Mucosa of descending colon (tissue), 3 donors: ENCODE measurements around the gene CAMK2B. TPM values are rescaled to one million over a fixed set of nuclear protein-coding genes. Genes with fewer than 3 reads are reported as not detected.
A peak's percentile ranks its signal among the peaks of the same experiment; 100 is the strongest.

Experiments used
- ATAC-seq: fragments of 200-7000 bp; cut with Tn5 transposase; one replicate; pipeline ENCODE4 v1.9.1; 2020; ENCODE audit warnings: mild to moderate bottlenecking, moderate library complexity
- DNase-seq, 3 donors: peaks; one replicate each; pipeline ENCODE4 v3.0.0-alpha.2; 2020
- H3K36me3 ChIP-seq: fragments of 200-600 bp; one replicate; pipeline ENCODE4 v1.8.0; 2021; ENCODE audit warnings: low read depth, mild to moderate bottlenecking
- H3K4me1 ChIP-seq: fragments of 200-600 bp; one replicate; pipeline ENCODE4 v1.8.0; 2021; ENCODE audit warnings: low read depth, mild to moderate bottlenecking
- H3K4me3 ChIP-seq: fragments of 200-600 bp; one replicate; pipeline ENCODE4 v1.8.0; 2021; ENCODE audit warnings: mild to moderate bottlenecking
- H3K9me3 ChIP-seq: fragments of 200-600 bp; one replicate; pipeline ENCODE4 v1.8.0; 2021; ENCODE audit warnings: mild to moderate bottlenecking
- intact Hi-C, 2 donors: fragments of 100-400 bp; cut with DNase I in 1 of 2; cut with micrococcal nuclease in 1 of 2; formaldehyde crosslinking; loops; one replicate each; pipeline versions ENCODE4 v1.11.0 to v1.11.1; 2022; cut with DNase I, micrococcal nuclease
- total RNA-seq, 3 donors: library from RNA; stranded (reverse); fragmentation: NEBNext Ultra II Directional in 2 of 3; extraction: Animal tissue kit (Norgen Biotek cat#: 25700) in 2 of 3; gene quantifications; one replicate each; pipeline versions ENCODE4 v1.2.1 to v1.2.4, GENCODE V29; 2021 to 2023
- TF ChIP-seq, protein P1 (sequence below): fragments of 200-600 bp; IDR thresholded peaks from one replicate; pipeline ENCODE4 v1.8.0; 2022; ENCODE audit warnings: antibody characterized with exemption, mild to moderate bottlenecking
- donor health status: DM: no; HTN: no; CAD: no; lungs with moderate emphysema.
- donor health status: DM: no; HTN: no; CAD: no.
- donor health status: DM: no; HTN: yes; CAD: no.

The CAMK2B gene
- total RNA-seq, 3 donors from 2014 or later: 0.35 to 2.2 (median 0.87) TPM

DNA sequence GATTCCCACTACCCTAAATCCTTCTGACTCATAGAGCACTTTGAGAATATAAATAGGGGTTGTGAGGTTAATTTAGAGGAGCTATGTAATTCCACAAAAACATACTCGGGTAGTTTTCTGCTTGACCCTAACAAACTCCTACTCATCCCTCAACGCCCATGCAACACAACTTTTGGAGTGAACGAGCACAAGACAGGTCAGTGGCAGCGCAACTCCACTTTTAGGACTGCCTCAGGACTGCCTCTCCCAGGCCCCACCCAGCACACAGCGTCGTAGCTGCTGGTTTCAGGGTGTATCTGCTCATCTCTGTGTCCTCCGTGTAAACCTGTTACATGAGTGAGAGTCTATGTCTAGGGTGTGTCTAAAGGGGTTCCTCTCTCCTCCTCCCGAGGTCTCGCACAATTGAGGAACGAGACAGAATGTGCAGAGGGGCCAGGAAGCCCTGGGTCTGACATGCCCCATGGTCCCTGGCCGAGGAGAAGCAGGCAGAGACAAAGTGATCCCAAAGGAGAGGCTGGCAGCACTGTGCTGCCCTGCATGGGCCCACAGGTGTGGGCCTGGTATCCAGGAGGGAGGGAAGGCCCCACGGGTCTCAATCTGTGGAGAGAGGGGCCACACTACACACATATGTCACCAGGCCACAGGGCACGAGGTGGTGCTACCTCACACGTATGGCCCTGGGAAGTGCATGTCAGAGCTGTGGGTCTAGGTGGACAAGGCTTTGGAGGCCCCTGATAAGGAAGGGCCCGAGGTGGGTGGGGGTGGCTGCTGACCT, 45.5 kb downstream of the CAMK2B start:
- H3K9me3 ChIP-seq: no peaks in the 10 kb centered on the region
- no peak overlapping the region for H3K4me3 ChIP-seq
- intact Hi-C loops: no loop called here
- ATAC-seq (no peak), DNase-seq (peak in 1 of 3 donors; percentile 4)
- H3K4me1 ChIP-seq: no peaks in the 10 kb centered on the region
- H3K36me3 ChIP-seq: no peaks in the 10 kb centered on the region
- TF ChIP-seq, protein P1, sequence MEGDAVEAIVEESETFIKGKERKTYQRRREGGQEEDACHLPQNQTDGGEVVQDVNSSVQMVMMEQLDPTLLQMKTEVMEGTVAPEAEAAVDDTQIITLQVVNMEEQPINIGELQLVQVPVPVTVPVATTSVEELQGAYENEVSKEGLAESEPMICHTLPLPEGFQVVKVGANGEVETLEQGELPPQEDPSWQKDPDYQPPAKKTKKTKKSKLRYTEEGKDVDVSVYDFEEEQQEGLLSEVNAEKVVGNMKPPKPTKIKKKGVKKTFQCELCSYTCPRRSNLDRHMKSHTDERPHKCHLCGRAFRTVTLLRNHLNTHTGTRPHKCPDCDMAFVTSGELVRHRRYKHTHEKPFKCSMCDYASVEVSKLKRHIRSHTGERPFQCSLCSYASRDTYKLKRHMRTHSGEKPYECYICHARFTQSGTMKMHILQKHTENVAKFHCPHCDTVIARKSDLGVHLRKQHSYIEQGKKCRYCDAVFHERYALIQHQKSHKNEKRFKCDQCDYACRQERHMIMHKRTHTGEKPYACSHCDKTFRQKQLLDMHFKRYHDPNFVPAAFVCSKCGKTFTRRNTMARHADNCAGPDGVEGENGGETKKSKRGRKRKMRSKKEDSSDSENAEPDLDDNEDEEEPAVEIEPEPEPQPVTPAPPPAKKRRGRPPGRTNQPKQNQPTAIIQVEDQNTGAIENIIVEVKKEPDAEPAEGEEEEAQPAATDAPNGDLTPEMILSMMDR: no peak

DNA sequence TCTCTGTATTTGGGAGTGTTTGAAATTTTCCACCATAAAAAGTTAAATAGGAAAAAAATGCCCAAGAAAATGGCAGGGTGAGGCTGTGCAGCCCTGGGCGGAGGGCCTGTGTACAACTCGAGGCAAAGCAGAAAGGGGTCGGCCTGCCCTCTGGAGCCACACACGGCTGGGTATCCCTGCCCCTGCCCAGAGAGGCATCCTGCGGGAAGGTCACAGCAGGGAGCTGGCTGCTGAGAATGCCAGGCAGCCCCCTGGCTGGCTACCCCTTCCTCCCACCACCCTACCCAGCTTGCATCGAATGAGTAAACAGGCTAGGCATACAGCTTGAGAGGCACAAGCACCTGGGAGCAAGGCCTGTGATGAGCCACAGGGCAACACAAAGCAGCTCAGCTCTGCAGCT, 46.1 kb downstream of the CAMK2B start:
- DNase-seq: peak in 2 of 3 donors; percentile 6 to 23
- no peaks in the 10 kb centered on the region for H3K4me1 ChIP-seq
- intact Hi-C loops: no loop called here
- no peak overlapping the region for H3K4me3 ChIP-seq
- H3K9me3 ChIP-seq: no peaks in the 10 kb centered on the region
- TF ChIP-seq, protein P1: no peak
- no peaks in the 10 kb centered on the region for H3K36me3 ChIP-seq
- ATAC-seq: no peak

DNA sequence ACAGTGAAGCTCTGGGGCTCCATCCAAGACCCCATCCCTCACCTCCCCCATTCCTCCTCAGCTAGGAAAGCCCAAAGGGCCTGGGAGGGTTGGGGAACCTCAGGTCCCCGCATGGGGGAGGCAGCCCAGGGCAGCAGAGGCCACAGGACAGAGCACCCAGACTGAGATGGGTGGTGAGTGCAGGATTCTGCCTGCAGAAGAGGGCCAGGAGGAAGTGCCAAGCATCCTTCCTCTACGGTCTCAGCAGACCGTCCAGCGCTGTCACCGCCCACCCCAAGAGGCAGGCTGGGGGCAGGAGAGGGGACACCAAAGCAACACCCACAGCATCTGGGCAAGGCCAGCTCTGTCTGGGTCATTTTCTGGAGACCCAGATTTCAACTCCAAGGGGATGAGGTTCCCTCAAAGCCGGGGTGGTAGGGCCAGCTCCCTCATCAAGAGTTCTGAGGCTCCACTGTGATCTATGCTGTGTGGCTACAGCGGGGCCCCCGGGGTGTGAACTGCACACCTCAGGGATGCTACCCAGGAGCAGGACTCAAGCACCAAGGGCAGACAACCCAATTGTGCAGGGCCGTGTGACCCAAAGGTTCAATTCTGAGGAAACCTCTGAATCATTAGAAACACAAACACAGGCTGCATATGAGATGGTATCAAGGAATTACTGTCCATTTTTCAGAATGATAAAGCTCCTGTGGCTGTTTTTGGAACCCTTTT, 46.8 kb downstream of the CAMK2B start:
- TF ChIP-seq, protein P1: no peak
- Histone ChIP-seq H3K4me3 (no peak overlapping the region), H3K36me3 (no peaks in the 10 kb centered on the region), H3K9me3 (no peaks in the 10 kb centered on the region), H3K4me1 (no peaks in the 10 kb centered on the region)
- intact Hi-C loops: no loop called here
- ATAC-seq (no peak), DNase-seq (peak in 2 of 3 donors; percentile 4 to 19)

DNA sequence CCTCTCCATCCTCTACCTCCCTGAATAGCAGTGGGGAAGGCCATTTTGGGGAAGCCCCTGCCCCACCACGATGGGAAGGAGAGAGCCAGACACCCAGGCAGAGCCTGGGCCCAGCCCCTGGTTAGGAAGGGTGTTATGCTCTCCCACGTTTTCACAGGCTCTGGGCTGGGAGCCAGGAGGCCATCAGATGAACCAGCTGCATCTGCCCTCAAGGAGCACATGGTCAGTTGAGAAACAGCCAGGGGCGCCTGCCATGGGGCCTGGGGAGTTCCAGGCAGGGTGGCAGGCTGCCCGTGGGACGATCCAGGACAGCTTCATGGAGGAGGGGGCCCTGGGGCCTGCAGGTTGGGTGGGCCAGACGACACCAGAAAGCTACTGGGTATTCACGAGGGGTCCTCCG, 47.5 kb downstream of the CAMK2B start:
- intact Hi-C loops: no loop called here
- TF ChIP-seq, protein P1: no peak
- no peaks in the 10 kb centered on the region for H3K4me1 ChIP-seq
- H3K36me3 ChIP-seq: no peaks in the 10 kb centered on the region
- DNase-seq (peak in 2 of 3 donors; percentile 3 to 30), ATAC-seq (no peak)
- no peak overlapping the region for H3K4me3 ChIP-seq
- H3K9me3 ChIP-seq: no peaks in the 10 kb centered on the region

DNA sequence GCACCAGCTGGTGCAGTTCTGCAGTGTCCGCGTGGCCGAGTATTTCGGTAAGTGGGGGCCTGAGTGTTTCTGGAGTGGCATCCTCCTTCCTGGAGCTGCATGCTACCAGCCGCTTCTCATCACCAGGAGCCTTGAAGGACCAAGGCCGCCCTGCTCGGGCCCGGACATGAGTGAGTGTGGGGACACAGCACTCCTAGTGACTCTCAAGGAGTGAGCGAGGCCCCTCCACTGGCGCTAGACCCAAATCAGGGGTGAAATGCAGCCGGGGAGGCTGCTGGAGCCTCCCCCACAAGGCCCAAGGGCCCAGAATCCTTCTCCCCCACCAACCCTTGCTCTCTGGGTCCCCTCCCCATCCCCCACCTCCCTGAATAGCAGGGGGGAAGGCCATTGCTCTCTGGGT, 48.0 kb downstream of the CAMK2B start:
- Histone ChIP-seq H3K9me3 (no peaks in the 10 kb centered on the region), H3K36me3 (no peaks in the 10 kb centered on the region), H3K4me3 (no peak overlapping the region), H3K4me1 (no peaks in the 10 kb centered on the region)
- intact Hi-C loops: no loop called here
- DNase-seq (peak in 2 of 3 donors; percentile 3 to 18), ATAC-seq (no peak)
- TF ChIP-seq, protein P1: no peak
